GM23338 (cell line): ENCODE measurements around the gene POP4. TPM values are rescaled to one million over a fixed set of nuclear protein-coding genes. Genes with fewer than 3 reads are reported as not detected.

Experiments used
- ATAC-seq: fragments of 200-7000 bp; cut with Tn5 transposase; 3 replicates; pipeline ENCODE4 v1.9.1; 2020
- DNase-seq: peaks from one replicate; pipeline ENCODE4 v3.0.0-alpha.2; 2015; ENCODE audit warnings: low spot score
- H2AFZ ChIP-seq: fragments of 200-600 bp; sonication (generic); 2 replicates; pipeline ENCODE4 v1.8.0; 2016; ENCODE audit warnings: antibody characterized with exemption, mild to moderate bottlenecking, moderate library complexity
- H3F3A ChIP-seq: fragments of 200-600 bp; sonication (generic); replicated peaks from 2 replicates; pipeline ENCODE4 v1.8.0; 2017; ENCODE audit warnings: antibody characterized with exemption, mixed run types, low read depth
- H3K27ac ChIP-seq: fragments of 200-600 bp; sonication (generic); 2 replicates; pipeline ENCODE4 v1.6.1; 2016; ENCODE audit warnings: low read depth
- H3K27me3 ChIP-seq: fragments of 200-600 bp; sonication (generic); 2 replicates; pipeline ENCODE4 v1.8.0; 2016; ENCODE audit warnings: mild to moderate bottlenecking, mixed run types, moderate library complexity; ENCODE audit not compliant: insufficient read depth
- H3K36me3 ChIP-seq: fragments of 200-600 bp; sonication (generic); 2 replicates; pipeline ENCODE4 v1.8.0; 2016; ENCODE audit warnings: mild to moderate bottlenecking; ENCODE audit not compliant: insufficient read depth
- H3K4me1 ChIP-seq: fragments of 200-600 bp; sonication (generic); 2 replicates; pipeline ENCODE4 v1.8.0; 2016; ENCODE audit warnings: mild to moderate bottlenecking, moderate library complexity; ENCODE audit not compliant: insufficient read depth
- H3K4me2 ChIP-seq: fragments of 200-600 bp; sonication (generic); 2 replicates; pipeline ENCODE4 v1.7.1; 2017; ENCODE audit warnings: mixed run types
- H3K4me3 ChIP-seq: fragments of 200-600 bp; sonication (generic); 2 replicates; pipeline ENCODE4 v1.6.1; 2016; ENCODE audit warnings: mixed run types
- H3K79me2 ChIP-seq: fragments of 200-600 bp; sonication (generic); replicated peaks from 2 replicates; pipeline ENCODE4 v1.8.0; 2017; ENCODE audit warnings: mild to moderate bottlenecking; ENCODE audit not compliant: insufficient read depth
- H3K9me2 ChIP-seq: fragments of 200-600 bp; sonication (generic); 2 replicates; pipeline ENCODE4 v1.8.0; 2017; ENCODE audit not compliant: insufficient read depth
- H4K20me1 ChIP-seq: fragments of 200-600 bp; sonication (generic); replicated peaks from 2 replicates; pipeline ENCODE4 v1.8.0; 2017; ENCODE audit warnings: mild to moderate bottlenecking; ENCODE audit not compliant: insufficient read depth
- H3K27ac Mint-ChIP-seq: 2 replicates; pipeline ENCODE4 v1.8.0; 2020; ENCODE audit warnings: inconsistent platforms, mild to moderate bottlenecking, moderate library complexity, mixed read lengths
- H3K27me3 Mint-ChIP-seq: 3 replicates; pipeline ENCODE4 v1.8.0; 2022; ENCODE audit warnings: low read depth, mild to moderate bottlenecking, moderate library complexity, mixed read lengths, inconsistent platforms; ENCODE audit not compliant: insufficient read depth, poor library complexity
- H3K36me3 Mint-ChIP-seq: 3 replicates; pipeline ENCODE4 v1.8.0; 2021; ENCODE audit warnings: low read depth, mild to moderate bottlenecking, inconsistent platforms, moderate library complexity, mixed read lengths
- H3K4me1 Mint-ChIP-seq: 3 replicates; pipeline ENCODE4 v1.8.0; 2020; ENCODE audit warnings: mild to moderate bottlenecking, inconsistent platforms, mixed read lengths
- H3K4me3 Mint-ChIP-seq: 3 replicates; pipeline ENCODE4 v1.8.0; 2021; ENCODE audit warnings: moderate library complexity, mild to moderate bottlenecking, inconsistent platforms, mixed read lengths
- H3K9me3 Mint-ChIP-seq: 3 replicates; pipeline ENCODE4 v1.8.0; 2020; ENCODE audit warnings: moderate library complexity, mild to moderate bottlenecking, inconsistent platforms, mixed read lengths
- CREB1 ChIP-seq: fragments of 250-450 bp; sonication (Bioruptor Pico); IDR thresholded peaks from 2 replicates; pipeline ENCODE4 v1.5.0; 2020; ENCODE audit warnings: low read depth, mild to moderate bottlenecking, moderate library complexity
- ETS1 ChIP-seq: IDR thresholded peaks from 2 replicates; pipeline ENCODE4 v1.6.1; 2016; ENCODE audit warnings: antibody characterized with exemption
- EZH2 ChIP-seq: fragments of 200-600 bp; sonication (generic); IDR thresholded peaks from one replicate; pipeline ENCODE4 v1.8.0; 2017; ENCODE audit warnings: antibody characterized with exemption, mild to moderate bottlenecking, low read depth; ENCODE audit not compliant: unreplicated experiment
- EZH2phosphoT487 ChIP-seq: fragments of 200-600 bp; sonication (generic); IDR thresholded peaks from one replicate; pipeline ENCODE4 v1.8.1; 2018; ENCODE audit warnings: antibody characterized with exemption; ENCODE audit not compliant: unreplicated experiment
- NANOG ChIP-seq: IDR thresholded peaks from 2 replicates; pipeline ENCODE4 v1.6.1; 2016; ENCODE audit warnings: antibody characterized with exemption, borderline replicate concordance
- STAT1 ChIP-seq: IDR thresholded peaks from one replicate; pipeline ENCODE4 v1.6.1; 2016; ENCODE audit warnings: antibody characterized with exemption; ENCODE audit not compliant: unreplicated experiment
- ZNF114 ChIP-seq: fragments of 250-450 bp; sonication (Bioruptor Pico); IDR thresholded peaks from 2 replicates; pipeline ENCODE4 v1.5.0; 2020; ENCODE audit warnings: mild to moderate bottlenecking, moderate library complexity
- polyA plus RNA-seq: library from polyadenylated mRNA; unstranded; fragments of >200 nt; fragmentation: Nextera tagmentation; extraction: Ambion mirVana; gene quantifications from 2 replicates; pipeline ENCODE4 v1.2.1, GENCODE V29; 2016
- total RNA-seq: library from RNA; depleted of rRNA; stranded (reverse); fragments of >200 nt; shearing (Covaris generic); gene quantifications from 2 replicates; pipeline ENCODE4 v1.2.3, GENCODE V29; 2014
- TF ChIP-seq, protein P1 (sequence below): IDR thresholded peaks from one replicate; pipeline ENCODE4 v1.6.1; 2018; ENCODE audit warnings: antibody characterized with exemption; ENCODE audit not compliant: unreplicated experiment
- TF ChIP-seq, protein P2 (sequence below), 2 experiments: fragments of 200-600 bp in 1 of 2; sonication (generic) in 1 of 2; conservative IDR thresholded peaks; 2 replicates each; pipeline versions ENCODE4 v1.5.1 to v1.6.1; 2016 to 2017; ENCODE audit warnings: antibody characterized with exemption in 2 of 2, low read depth in 2 of 2, mild to moderate bottlenecking in 2 of 2, moderate library complexity in 1 of 2
- TF ChIP-seq, protein P3 (sequence below): fragments of 250-450 bp; sonication (Bioruptor Pico); IDR thresholded peaks from 2 replicates; pipeline ENCODE4 v1.5.0; 2020; ENCODE audit warnings: mild to moderate bottlenecking, moderate library complexity

Gene POP4
- total and polyA plus RNA-seq, 2 experiments from 2014 or later, result 37.2 to 58.3 TPM

GRCh38 chr19:29618434-29618833 is 12.4 kb downstream of the POP4 start:
- Mint-ChIP-seq H3K4me3 (no peak overlapping the region), H3K36me3 (peaks cover 22% of the 10 kb centered on the region), H3K27ac (no peak overlapping the region), H3K9me3 (no peaks in the 10 kb centered on the region), H3K4me1 (no peaks in the 10 kb centered on the region), H3K27me3 (peaks cover 10% of the 10 kb centered on the region)
- no peaks in the 10 kb centered on the region for H3K36me3 ChIP-seq
- TF ChIP-seq, protein P1, sequence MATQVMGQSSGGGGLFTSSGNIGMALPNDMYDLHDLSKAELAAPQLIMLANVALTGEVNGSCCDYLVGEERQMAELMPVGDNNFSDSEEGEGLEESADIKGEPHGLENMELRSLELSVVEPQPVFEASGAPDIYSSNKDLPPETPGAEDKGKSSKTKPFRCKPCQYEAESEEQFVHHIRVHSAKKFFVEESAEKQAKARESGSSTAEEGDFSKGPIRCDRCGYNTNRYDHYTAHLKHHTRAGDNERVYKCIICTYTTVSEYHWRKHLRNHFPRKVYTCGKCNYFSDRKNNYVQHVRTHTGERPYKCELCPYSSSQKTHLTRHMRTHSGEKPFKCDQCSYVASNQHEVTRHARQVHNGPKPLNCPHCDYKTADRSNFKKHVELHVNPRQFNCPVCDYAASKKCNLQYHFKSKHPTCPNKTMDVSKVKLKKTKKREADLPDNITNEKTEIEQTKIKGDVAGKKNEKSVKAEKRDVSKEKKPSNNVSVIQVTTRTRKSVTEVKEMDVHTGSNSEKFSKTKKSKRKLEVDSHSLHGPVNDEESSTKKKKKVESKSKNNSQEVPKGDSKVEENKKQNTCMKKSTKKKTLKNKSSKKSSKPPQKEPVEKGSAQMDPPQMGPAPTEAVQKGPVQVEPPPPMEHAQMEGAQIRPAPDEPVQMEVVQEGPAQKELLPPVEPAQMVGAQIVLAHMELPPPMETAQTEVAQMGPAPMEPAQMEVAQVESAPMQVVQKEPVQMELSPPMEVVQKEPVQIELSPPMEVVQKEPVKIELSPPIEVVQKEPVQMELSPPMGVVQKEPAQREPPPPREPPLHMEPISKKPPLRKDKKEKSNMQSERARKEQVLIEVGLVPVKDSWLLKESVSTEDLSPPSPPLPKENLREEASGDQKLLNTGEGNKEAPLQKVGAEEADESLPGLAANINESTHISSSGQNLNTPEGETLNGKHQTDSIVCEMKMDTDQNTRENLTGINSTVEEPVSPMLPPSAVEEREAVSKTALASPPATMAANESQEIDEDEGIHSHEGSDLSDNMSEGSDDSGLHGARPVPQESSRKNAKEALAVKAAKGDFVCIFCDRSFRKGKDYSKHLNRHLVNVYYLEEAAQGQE, result no peak
- TF ChIP-seq STAT1 (no peak), ZNF114 (CRISPR knock-in tag) (no peak), ETS1 (no peak), CREB1 (no peak), EZH2 (no peak), EZH2phosphoT487 (no peak), NANOG (no peak)
- TF ChIP-seq, protein P2, sequence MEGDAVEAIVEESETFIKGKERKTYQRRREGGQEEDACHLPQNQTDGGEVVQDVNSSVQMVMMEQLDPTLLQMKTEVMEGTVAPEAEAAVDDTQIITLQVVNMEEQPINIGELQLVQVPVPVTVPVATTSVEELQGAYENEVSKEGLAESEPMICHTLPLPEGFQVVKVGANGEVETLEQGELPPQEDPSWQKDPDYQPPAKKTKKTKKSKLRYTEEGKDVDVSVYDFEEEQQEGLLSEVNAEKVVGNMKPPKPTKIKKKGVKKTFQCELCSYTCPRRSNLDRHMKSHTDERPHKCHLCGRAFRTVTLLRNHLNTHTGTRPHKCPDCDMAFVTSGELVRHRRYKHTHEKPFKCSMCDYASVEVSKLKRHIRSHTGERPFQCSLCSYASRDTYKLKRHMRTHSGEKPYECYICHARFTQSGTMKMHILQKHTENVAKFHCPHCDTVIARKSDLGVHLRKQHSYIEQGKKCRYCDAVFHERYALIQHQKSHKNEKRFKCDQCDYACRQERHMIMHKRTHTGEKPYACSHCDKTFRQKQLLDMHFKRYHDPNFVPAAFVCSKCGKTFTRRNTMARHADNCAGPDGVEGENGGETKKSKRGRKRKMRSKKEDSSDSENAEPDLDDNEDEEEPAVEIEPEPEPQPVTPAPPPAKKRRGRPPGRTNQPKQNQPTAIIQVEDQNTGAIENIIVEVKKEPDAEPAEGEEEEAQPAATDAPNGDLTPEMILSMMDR (conservative IDR thresholded peaks at IDR 0.05; ENCODE audit: low read depth in 2 of 2), result no peak
- TF ChIP-seq, protein P3, sequence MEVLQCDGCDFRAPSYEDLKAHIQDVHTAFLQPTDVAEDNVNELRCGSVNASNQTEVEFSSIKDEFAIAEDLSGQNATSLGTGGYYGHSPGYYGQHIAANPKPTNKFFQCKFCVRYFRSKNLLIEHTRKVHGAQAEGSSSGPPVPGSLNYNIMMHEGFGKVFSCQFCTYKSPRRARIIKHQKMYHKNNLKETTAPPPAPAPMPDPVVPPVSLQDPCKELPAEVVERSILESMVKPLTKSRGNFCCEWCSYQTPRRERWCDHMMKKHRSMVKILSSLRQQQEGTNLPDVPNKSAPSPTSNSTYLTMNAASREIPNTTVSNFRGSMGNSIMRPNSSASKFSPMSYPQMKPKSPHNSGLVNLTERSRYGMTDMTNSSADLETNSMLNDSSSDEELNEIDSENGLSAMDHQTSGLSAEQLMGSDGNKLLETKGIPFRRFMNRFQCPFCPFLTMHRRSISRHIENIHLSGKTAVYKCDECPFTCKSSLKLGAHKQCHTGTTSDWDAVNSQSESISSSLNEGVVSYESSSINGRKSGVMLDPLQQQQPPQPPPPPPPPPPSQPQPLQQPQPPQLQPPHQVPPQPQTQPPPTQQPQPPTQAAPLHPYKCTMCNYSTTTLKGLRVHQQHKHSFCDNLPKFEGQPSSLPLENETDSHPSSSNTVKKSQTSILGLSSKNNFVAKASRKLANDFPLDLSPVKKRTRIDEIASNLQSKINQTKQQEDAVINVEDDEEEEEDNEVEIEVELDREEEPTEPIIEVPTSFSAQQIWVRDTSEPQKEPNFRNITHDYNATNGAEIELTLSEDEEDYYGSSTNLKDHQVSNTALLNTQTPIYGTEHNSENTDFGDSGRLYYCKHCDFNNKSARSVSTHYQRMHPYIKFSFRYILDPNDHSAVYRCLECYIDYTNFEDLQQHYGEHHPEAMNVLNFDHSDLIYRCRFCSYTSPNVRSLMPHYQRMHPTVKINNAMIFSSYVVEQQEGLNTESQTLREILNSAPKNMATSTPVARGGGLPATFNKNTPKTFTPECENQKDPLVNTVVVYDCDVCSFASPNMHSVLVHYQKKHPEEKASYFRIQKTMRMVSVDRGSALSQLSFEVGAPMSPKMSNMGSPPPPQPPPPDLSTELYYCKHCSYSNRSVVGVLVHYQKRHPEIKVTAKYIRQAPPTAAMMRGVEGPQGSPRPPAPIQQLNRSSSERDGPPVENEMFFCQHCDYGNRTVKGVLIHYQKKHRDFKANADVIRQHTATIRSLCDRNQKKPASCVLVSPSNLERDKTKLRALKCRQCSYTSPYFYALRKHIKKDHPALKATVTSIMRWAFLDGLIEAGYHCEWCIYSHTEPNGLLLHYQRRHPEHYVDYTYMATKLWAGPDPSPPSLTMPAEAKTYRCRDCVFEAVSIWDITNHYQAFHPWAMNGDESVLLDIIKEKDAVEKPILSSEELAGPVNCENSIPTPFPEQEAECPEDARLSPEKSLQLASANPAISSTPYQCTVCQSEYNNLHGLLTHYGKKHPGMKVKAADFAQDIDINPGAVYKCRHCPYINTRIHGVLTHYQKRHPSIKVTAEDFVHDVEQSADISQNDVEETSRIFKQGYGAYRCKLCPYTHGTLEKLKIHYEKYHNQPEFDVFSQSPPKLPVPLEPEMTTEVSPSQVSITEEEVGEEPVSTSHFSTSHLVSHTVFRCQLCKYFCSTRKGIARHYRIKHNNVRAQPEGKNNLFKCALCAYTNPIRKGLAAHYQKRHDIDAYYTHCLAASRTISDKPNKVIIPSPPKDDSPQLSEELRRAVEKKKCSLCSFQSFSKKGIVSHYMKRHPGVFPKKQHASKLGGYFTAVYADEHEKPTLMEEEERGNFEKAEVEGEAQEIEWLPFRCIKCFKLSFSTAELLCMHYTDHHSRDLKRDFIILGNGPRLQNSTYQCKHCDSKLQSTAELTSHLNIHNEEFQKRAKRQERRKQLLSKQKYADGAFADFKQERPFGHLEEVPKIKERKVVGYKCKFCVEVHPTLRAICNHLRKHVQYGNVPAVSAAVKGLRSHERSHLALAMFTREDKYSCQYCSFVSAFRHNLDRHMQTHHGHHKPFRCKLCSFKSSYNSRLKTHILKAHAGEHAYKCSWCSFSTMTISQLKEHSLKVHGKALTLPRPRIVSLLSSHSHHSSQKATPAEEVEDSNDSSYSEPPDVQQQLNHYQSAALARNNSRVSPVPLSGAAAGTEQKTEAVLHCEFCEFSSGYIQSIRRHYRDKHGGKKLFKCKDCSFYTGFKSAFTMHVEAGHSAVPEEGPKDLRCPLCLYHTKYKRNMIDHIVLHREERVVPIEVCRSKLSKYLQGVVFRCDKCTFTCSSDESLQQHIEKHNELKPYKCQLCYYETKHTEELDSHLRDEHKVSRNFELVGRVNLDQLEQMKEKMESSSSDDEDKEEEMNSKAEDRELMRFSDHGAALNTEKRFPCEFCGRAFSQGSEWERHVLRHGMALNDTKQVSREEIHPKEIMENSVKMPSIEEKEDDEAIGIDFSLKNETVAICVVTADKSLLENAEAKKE (CRISPR knock-in tag), result no peak
- H3K4me3 ChIP-seq, result no peak overlapping the region
- no peak overlapping the region for H3K4me2 ChIP-seq
- H3F3A ChIP-seq, result no peaks in the 10 kb centered on the region
- H2AFZ ChIP-seq, result no peak overlapping the region
- no peak for DNase-seq
- no peaks in the 10 kb centered on the region for H4K20me1 ChIP-seq
- H3K27ac ChIP-seq, result no peak overlapping the region
- ATAC-seq, result no peak
- H3K4me1 ChIP-seq, result no peaks in the 10 kb centered on the region
- no peaks in the 10 kb centered on the region for H3K79me2 ChIP-seq
- no peaks in the 10 kb centered on the region for H3K27me3 ChIP-seq
- H3K9me2 ChIP-seq, result no peaks in the 10 kb centered on the region
